Measurements from ENCODE around the gene OAS2. TPM values are rescaled to one million over a fixed set of nuclear protein-coding genes. Genes with fewer than 3 reads are reported as not detected.
A peak's percentile ranks its signal among the peaks of the same experiment; 100 is the strongest.

The OAS2 gene
- total and polyA plus RNA-seq, 10 donors = 21.0 to 71.4 (median 43.3) TPM

DNA sequence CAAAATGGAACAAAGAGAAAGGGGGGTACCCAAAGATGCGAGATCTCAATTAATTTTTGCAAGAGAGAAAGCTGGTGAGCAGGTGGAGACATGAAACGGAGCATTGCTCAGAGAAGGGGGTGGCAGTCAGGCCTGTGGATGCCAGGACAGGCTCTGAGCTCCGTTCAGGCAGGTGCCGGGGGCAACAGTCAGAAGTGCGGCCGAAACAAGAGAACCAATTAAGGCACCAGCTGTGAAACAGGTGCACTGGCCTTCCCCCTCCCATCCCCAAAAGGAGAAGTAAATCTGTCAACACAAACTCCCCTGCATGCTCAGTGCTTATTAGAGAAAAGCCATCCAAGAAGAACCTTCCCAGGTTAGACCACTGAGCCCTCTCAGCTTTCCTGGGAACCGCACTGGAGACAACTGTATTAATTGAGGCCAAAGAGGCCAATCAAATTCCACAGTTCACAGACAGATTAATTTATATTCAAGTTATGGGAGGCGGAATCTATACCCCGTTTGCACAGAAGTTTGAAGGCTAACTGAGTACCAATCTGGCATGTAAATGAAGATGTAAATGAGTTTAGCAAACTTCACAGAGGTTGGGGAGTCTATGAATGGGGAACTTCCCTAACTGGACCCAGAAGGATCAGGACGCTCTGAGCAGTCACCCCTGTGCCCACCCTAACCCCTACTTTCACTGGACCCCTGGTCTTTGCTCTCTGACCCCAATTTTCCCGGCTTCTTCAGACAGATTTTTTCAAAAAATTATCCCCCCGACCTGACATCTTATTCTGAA, 20.9 kb downstream of the OAS2 start:
- DNase-seq = peak; percentile 83

DNA sequence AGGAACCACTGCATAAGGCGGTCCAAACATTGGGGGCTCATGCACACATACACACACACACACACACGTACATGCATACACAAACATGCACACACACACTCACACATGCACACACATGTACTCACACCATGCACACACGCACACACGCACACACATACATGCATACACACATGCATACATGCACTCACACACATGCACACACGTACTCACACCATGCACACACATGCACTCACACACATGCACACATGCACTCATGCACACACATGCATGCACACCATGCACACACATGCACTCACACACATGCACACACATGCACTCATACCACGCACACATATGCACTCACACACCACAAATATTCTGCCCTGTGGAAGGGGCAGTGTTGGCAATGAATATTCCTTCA, 22.1 kb downstream of the OAS2 start:
- DNase-seq = no peak
- Histone ChIP-seq H3K4me3 (no peak overlapping the region), H3K36me3 (peaks cover 0 to 100% (median 87%) of the 10 kb centered on the region in 6 donors), H3K9me3 (peaks cover 0 to 6% (median 0%) of the 10 kb centered on the region in 8 donors), H3K27ac (no peak overlapping the region), H3K4me1 (peaks cover 0 to 14% (median 2%) of the 10 kb centered on the region in 6 donors), H3K27me3 (replicated peaks in 1 of 7) (no peaks in the 10 kb centered on the region)
- intact Hi-C loops (cut with DNase I; ENCODE audit: low total_unique reads) = no loop called here
- TF ChIP-seq POLR2AphosphoS5 (IDR thresholded peaks at IDR 0.05) (no peak), POLR2A (IDR thresholded peaks at IDR 0.05) (no peak)
- TF ChIP-seq, protein P1, sequence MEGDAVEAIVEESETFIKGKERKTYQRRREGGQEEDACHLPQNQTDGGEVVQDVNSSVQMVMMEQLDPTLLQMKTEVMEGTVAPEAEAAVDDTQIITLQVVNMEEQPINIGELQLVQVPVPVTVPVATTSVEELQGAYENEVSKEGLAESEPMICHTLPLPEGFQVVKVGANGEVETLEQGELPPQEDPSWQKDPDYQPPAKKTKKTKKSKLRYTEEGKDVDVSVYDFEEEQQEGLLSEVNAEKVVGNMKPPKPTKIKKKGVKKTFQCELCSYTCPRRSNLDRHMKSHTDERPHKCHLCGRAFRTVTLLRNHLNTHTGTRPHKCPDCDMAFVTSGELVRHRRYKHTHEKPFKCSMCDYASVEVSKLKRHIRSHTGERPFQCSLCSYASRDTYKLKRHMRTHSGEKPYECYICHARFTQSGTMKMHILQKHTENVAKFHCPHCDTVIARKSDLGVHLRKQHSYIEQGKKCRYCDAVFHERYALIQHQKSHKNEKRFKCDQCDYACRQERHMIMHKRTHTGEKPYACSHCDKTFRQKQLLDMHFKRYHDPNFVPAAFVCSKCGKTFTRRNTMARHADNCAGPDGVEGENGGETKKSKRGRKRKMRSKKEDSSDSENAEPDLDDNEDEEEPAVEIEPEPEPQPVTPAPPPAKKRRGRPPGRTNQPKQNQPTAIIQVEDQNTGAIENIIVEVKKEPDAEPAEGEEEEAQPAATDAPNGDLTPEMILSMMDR (IDR thresholded peaks at IDR 0.05 in 8 of 11, conservative IDR thresholded peaks at IDR 0.05 in 3 of 11) = no peak
- WGBS, 5 donors = 88 to 99% (median 96%) methylated on average over 6 of the region's 6 CpGs

More for the DNA sequence above, 20.9 kb downstream of the OAS2 start:
- intact Hi-C loops (cut with DNase I; ENCODE audit: low total_unique reads) = no loop called here
- H3K4me3 ChIP-seq = no peak overlapping the region
- peak overlapping the region in 2 of 8 donors; percentile 22 to 37 for H3K27ac ChIP-seq
- TF ChIP-seq, protein P1 (IDR thresholded peaks at IDR 0.05 in 8 of 11, conservative IDR thresholded peaks at IDR 0.05 in 3 of 11) = no peak
- peak in 1 of 3 donors; percentile 61 for TF ChIP-seq POLR2AphosphoS5 (IDR thresholded peaks at IDR 0.05)
- no peak for TF ChIP-seq POLR2A (IDR thresholded peaks at IDR 0.05)
- 70 to 87% (median 77%) methylated on average over 12 of the region's 12 CpGs for WGBS, 5 donors
- peaks cover 0 to 14% (median 2%) of the 10 kb centered on the region in 6 donors for H3K4me1 ChIP-seq
- H3K27me3 ChIP-seq (replicated peaks in 1 of 7) = no peaks in the 10 kb centered on the region
- H3K36me3 ChIP-seq = peaks cover 0 to 100% (median 80%) of the 10 kb centered on the region in 6 donors
- H3K9me3 ChIP-seq = peaks cover 0 to 6% (median 0%) of the 10 kb centered on the region in 8 donors

DNA sequence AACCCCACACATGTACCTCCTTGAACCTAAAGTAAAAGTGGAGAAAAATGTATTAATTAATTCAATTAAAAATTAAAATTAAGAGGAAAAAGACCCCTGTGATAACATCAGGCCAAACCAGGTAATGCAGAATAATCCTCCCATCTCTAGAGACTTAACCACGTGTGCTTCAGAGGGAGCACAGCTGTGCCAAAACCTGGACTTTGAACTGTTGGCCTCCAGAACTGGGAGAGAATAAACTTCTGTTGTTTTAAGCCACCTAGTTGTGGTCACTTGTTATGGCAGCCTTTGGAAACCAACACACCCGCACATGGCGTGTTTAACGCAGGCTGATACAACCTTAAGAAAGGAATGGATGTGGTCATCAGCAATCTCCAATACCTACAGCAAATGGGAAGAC, 23.8 kb downstream of the OAS2 start:
- Histone ChIP-seq H3K4me1 (peaks cover 0 to 14% (median 2%) of the 10 kb centered on the region in 6 donors), H3K27ac (no peak overlapping the region), H3K27me3 (replicated peaks in 1 of 7) (no peaks in the 10 kb centered on the region), H3K36me3 (peaks cover 4 to 100% (median 86%) of the 10 kb centered on the region in 6 donors), H3K9me3 (peaks cover 0 to 6% (median 0%) of the 10 kb centered on the region in 8 donors), H3K4me3 (no peak overlapping the region)
- no peak for TF ChIP-seq POLR2A (IDR thresholded peaks at IDR 0.05)
- TF ChIP-seq, protein P1 (IDR thresholded peaks at IDR 0.05 in 8 of 11, conservative IDR thresholded peaks at IDR 0.05 in 3 of 11) = no peak
- TF ChIP-seq POLR2AphosphoS5 (IDR thresholded peaks at IDR 0.05) = no peak
- no peak for DNase-seq
- 87 to 94% (median 94%) methylated on average over 4 of the region's 4 CpGs for WGBS, 5 donors
- intact Hi-C loops (cut with DNase I; ENCODE audit: low total_unique reads) = no loop called here

DNA sequence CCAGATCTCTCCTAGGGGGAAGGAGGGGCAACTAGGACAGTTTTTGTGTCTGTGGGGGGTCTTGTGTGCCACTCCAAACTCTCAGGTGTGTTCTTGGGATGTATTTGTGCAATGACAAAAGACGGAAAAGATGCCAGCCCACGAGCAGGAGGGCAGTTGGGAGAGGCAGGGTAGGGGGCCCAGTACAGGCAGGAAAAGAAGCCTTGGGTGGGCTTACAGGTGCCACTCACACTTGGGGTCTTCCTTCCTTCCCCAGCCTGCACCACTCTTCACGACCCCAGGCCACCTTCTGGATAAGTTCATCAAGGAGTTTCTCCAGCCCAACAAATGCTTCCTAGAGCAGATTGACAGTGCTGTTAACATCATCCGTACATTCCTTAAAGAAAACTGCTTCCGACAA, 24.4 kb downstream of the OAS2 start:
- Histone ChIP-seq H3K36me3 (peaks cover 4 to 100% (median 86%) of the 10 kb centered on the region in 6 donors), H3K27me3 (replicated peaks in 1 of 7) (no peaks in the 10 kb centered on the region), H3K9me3 (peaks cover 0 to 6% (median 0%) of the 10 kb centered on the region in 8 donors), H3K4me3 (no peak overlapping the region), H3K4me1 (peaks cover 0 to 14% (median 2%) of the 10 kb centered on the region in 6 donors), H3K27ac (no peak overlapping the region)
- no peak for DNase-seq
- intact Hi-C loops (cut with DNase I; ENCODE audit: low total_unique reads) = no loop called here
- WGBS, 5 donors = 88 to 98% (median 93%) methylated on average over 5 of the region's 5 CpGs
- TF ChIP-seq, protein P1 (IDR thresholded peaks at IDR 0.05 in 8 of 11, conservative IDR thresholded peaks at IDR 0.05 in 3 of 11) = no peak
- TF ChIP-seq POLR2A (IDR thresholded peaks at IDR 0.05) (no peak), POLR2AphosphoS5 (IDR thresholded peaks at IDR 0.05) (no peak)
